PC-3 (cell line): Measurements from ENCODE around the gene KRT80.

ENCODE experiments used
- CTCF ChIP-seq: fragments of 300-600 bp; sonication (generic); conservative IDR thresholded peaks from 2 replicates; pipeline ENCODE4 v1.5.1; 2017; ENCODE audit warnings: antibody characterized with exemption, low read depth, mild to moderate bottlenecking, low read length
- EZH2 ChIP-seq: fragments of 300-600 bp; sonication (generic); IDR thresholded peaks from one replicate; pipeline ENCODE4 v1.6.1; 2017; ENCODE audit warnings: antibody characterized with exemption, mild to moderate bottlenecking, low read length; ENCODE audit not compliant: unreplicated experiment
- EZH2phosphoT487 ChIP-seq: fragments of 300-600 bp; sonication (generic); IDR thresholded peaks from 2 replicates; pipeline ENCODE4 v1.6.1; 2018; ENCODE audit warnings: mild to moderate bottlenecking, antibody characterized with exemption, low read length, borderline replicate concordance

- TF ChIP-seq CTCF: no peak
- TF ChIP-seq EZH2phosphoT487: no peak
- no peak for TF ChIP-seq EZH2
These were observed 10.7 kb upstream of the KRT80 start for GRCh38 chr12:52202361-52203078.
